ENCODE measurements around the gene DSCAML1.

Gene DSCAML1

DNA sequence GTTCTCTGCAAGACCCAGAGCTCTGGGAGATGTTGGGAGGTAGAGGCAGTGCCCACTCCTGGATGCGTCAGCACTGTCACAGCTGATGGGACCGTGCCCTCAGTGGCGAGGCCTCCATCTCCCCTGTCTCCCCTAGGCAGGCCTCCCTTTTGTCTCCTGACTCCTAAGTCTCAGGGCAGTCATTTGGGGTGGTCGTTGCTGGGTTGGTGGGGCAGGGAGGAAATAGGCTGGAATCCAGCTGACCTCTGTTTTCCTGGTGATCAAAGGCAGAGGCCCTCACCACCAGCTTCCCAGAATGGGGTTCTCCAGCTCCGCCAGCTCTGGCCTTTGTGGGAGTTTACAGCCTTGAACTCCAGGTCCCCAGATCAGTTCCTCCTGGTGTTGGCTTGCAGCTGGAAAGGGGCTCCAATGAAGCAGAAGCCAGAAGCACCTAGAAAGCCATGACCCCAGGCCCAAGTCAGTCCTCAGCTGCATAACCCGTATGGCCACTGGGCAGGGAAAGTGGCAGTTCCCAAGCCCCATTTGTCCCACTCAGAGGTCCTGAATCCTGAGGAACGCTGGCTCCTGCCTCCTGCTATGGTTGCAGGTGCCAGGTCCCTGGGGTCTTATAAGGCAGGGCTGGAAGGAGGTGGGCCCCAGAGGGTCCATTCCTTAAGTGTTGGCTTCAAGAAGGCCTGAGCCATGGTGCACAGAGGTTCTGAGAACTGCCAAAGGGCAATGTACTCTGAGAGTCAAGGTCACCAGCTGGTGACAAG is 34.8 kb upstream of the DSCAML1 start:
- no peak for DNase-seq

- no peak for DNase-seq
Observed at GRCh38 chr11:117830674-117831351, 33.8 kb upstream of the DSCAML1 start.

- DNase-seq: no peak
Observed at GRCh38 chr11:117830072-117830471, 33.1 kb upstream of the DSCAML1 start.

DNA sequence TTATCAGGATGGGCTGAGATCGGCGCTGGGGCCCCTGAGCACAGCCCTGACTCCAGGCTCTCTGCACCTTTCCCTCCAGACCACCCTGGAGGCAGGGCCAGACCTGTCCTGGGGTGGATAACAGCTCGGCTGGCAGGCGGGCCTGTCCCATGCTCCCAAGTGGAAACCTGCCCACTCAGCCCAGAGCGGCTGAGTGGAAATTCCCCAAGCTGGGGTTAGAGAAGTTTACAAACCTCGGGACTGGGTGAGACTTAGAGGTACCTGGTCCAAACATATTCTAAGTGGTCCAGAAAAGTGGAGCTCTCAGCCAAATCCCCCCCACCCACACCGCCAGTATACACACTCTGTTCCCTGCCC is 32.3 kb upstream of the DSCAML1 start:
- DNase-seq: no peak

DNA sequence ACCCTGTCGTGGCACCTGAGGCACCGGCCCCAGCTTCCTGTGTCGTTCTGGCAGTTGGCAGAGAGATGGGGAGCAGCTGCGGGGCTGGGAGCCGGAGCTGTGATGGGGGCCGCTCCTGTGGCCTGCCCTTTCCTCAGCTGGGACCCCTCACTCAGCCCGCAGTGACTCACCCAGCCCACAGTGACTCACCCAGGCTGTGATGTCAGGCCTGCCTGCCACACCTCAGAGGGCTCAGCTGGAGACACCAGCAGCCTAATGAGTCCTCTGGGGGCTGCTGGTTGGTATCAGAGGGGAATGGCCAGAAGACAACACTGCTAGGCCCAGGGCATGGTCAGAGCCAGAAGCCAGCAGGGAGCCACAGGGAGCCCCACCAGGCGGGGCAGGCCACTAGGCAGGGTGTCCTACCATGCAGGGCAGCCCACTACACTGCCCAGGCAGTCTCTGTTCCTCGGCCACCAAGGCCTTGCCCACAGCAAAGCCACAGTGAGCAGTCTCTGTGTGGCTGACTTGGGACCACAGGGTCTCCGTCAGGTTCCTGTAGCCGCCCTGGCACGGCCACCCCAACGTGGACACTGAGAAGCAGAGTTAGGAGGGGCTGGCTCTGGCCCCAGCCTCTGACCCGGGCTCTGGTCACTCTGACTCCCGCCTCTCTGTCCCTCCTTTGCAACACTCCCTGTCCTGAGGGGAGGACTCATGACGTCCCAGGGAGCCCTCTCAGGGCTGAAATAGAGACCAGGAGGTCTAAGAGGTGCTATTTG is 31.8 kb upstream of the DSCAML1 start:
- DNase-seq: peak; percentile 56 to 74 (median 71)

DNA sequence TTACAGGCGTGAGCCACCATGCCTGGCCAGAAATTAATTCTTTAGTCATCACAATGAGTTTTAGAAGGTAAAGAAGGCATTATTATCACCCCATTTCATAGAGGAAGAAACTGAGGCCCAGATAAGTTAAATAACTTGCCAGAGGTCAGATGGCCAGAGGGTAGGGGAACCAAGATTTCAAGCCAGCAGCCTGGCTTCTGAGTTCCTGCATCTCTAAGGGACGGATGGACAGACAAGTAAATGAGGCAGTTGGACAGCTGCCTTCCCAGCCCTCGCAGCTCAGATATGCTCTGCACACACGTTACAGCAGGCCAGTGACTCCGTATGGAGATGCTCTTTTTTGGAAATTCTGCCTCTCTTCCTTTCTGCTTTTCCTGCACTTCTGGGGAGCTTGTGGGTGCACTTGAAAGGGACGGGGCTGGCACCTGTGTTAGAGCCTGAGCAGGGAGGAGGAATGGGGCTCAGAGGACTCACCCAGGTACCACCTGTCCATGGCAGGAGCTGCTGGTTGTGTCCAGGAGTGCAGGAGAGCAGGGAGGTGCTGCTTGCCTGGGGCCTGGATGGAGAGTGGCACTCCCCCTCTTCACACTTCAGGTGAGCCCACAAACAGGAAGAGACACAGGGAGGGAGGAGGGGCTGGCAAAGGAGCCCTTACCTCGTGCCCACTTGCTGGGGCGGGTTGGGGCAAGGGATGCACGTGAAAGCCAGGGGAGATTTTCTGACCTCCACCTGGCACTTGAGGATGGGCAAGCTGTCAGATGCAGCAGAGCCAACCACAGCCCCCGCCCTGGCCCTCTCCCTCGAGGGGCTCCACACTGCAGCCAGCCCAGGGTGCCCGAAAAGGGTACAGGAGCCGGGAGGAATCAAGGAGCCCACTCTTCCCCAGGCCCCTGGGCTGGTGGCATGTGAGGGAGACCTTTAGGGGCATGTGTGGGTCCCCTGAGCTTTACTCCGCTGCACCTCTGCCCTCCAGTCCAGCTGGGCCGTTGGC is 30.8 kb upstream of the DSCAML1 start:
- DNase-seq: peak in 2 of 4 experiments; percentile 13 to 27

DNA sequence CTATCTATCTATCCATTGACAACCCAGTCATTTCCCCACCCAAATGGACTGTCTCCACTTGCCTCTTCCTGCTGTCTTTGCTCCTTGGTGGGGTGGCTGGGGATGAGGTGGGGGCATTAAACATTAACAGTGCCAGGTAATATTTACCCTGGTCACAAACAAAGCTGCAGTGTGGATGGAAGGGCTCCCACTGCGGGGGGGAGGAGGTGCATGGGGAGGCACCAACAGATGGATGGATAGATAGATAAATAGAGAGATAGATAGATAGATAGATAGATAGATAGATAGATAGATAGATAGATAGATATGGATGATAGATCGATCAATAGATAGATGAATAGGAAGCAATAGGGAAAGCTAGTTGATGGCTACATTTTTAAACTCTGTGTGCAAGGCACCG is 29.8 kb upstream of the DSCAML1 start:
- DNase-seq: no peak

- no peak for DNase-seq
Observed at GRCh38 chr11:117826190-117826570, 29.2 kb upstream of the DSCAML1 start.

DNA sequence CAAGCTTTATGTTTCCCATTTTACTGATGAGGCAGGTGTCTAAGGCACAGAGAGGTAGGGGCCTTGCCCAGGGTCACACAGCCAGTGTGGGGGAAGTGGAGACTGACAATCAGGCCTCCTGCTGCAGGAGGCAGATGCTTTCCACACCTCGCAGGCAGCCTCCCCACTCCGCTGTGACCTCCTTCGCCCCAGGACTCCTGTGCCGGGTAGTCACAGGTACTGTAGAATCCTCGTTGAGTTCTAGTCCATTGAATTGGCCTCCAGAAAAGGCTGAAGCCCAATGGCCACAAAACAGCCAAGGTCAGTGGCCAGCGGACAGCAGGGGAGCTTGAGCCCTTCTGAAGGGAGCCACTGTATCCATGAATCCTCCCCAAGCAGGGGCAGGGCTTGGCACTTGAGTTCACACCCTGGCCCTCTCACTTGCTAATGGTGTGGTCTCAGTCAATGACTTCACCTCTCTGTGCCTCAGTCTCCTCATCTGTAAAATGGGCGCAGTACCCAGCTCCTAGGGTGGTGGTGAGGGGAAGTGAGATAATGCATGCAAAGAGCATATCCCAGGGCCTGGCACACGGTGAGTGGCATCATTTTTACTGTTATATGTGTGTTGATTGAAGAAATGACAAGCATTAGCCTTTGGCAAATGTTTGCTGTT is 28.6 kb upstream of the DSCAML1 start:
- DNase-seq: no peak

- no peak for DNase-seq
Observed at GRCh38 chr11:117824571-117825537, 27.8 kb upstream of the DSCAML1 start, which contains the start of gene FXYD2. Gene FXYD2 (minus strand): TSS chr11:117824744. CDS start chr11:117824678, 66 bp downstream.

GRCh38 chr11:117823946-117824420 is 27.0 kb upstream of the DSCAML1 start:
- no peak for DNase-seq

DNA sequence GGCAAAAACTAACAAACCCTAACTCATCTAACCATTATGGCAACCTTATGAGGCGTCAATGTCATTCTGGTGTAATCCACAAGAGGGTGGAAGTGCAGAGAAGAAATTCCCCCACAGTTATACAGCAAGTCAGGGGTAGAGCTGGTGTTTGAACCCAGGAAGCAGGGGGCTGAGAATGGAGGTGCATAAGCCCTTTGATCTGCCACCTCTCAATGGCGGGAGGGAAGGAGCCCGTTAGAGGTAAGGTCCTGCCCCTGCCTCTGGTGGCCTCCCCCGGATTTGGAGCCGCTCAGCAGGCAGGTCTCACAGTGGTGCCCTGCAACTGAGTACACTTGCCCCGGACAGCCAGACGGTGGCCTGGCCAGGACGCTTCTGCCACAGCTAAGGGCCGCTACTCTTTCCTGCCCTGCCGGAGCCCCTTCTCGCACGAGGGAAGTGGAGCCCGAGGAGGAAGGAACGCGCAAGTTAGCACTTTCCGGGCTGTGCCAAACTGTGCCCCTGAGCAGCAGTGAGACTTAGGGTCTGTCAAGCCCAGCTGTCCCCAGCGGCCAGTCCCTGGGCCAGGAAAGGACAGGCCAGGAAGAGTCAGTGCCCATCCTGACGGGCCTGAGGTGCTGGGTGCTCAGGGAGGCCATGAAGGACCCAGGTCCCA is 26.4 kb upstream of the DSCAML1 start:
- DNase-seq: no peak

DNA sequence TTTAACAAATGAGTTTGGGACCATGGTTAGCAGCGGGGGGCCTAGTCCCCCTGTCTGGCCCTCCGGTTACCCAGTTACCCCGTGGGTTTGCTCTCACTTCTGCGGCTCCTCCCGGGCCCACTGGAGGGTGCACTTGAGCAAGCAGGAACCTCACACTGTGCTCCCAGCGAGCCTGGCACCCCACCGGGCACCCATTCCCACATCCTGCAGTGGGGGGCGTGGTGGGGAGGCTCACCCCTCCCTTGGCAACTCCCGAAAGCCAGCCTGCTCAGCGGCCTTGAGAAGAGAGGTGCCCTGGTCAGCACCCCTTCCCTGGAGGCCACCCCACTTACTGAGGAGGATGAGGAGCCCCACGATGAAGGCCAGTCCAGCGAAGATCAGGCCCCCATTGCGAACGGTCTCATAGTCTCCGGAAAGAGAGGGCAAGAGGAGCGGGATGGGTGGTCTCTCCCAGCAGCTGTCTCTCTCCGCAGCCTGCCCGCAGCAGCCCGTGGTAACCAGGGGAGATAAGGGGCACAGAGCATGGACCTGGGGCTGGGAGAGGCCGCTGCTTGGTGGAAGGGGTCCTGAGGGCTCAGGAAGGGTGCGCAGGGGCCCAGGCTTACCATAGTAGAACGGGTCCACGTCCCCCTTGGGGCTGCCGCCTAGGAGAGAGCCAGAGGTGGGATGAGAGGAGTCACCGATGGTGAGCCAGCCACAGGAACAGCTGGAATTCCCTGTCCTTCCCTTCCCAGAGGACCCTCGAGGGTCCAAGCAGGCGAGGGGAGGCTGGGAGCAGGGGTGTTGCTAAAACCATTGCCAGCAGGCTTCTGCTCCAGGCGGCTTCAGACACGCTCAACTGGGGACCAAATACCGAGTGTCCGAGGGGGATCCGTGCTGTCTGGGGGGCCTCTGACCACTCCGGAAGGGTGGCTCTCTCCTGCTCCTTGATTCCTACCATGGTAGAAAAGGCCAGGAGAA is 25.3 kb upstream of the DSCAML1 start:
- DNase-seq: peak in 3 of 4 experiments; percentile 19 to 43 (median 22)

GRCh38 chr11:117821431-117821830 is 24.4 kb upstream of the DSCAML1 start:
- DNase-seq: no peak

GRCh38 chr11:117820516-117820915 is 23.5 kb upstream of the DSCAML1 start:
- DNase-seq: no peak

- DNase-seq: no peak
Observed at GRCh38 chr11:117820071-117820470, 23.1 kb upstream of the DSCAML1 start.

GRCh38 chr11:117819096-117820040 is 22.4 kb upstream of the DSCAML1 start:
- no peak for DNase-seq

Data from activated CD4-positive, CD25-positive, alpha-beta regulatory T cell (primary cell).